H54 (cell line): ENCODE measurements around the gene DPP6.

Experiments
- DNase-seq: peaks from one replicate; pipeline ENCODE4 v3.0.0; 2011; ENCODE audit warnings: low spot score, mixed read lengths; ENCODE audit not compliant: insufficient read length
- FAIRE-seq: peaks from 3 replicates; lab custom pipeline; 2011; peaks lifted over from hg19 to GRCh38; lab: Jason Lieb, UNC
- POLR2A ChIP-seq: IDR thresholded peaks from 2 replicates; pipeline ENCODE4 v1.6.1; 2011; ENCODE audit warnings: low read depth, mild to moderate bottlenecking, low read length

DPP6 gene

DNA sequence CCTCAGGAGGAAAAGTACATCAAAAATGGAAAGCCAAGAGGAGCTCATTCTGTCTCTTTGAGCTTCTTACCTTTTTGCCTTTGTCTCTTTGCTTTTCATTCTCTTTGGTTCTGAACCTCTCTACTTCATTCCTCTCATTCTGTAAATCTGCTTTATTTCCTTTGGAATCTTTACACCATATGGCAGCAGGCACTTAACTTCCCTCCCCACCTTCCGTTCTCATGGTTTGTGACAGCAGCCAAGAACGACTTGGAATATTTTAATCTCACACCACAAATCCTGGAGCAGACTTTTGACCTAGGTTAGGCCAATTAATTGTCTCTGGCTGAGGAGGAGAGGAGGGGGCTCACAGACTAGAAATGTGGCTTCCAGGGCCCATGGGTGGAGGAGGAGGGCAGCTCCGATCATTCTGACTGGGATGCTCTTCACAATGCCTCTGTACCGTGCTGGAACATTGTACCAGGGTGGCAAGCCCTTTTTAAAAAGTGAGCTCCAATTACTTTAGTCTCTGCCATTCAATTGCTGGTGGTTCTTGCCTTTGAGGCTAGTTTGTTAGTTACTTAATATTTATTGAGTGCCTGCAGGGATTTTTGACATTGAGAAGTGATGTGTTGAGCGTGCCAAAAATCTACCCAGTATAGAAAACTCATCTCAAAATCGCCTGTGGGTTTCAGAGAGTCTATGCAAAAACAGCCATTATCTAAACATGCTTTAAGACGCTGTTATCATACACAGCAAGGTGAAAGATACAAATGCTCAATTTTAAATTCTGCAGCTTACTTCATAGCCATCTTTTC, 386.6 kb downstream of the DPP6 start:
- DNase-seq (no peak), FAIRE-seq (no peak)
- no peak for TF ChIP-seq POLR2A

GRCh38 chr7:154440058-154440457, 387.9 kb downstream of the DPP6 start:
- no peak for FAIRE-seq
- TF ChIP-seq POLR2A, result no peak
- no peak for DNase-seq

GRCh38 chr7:154440651-154441050, 388.5 kb downstream of the DPP6 start:
- DNase-seq (no peak), FAIRE-seq (no peak)
- TF ChIP-seq POLR2A, result no peak

DNA sequence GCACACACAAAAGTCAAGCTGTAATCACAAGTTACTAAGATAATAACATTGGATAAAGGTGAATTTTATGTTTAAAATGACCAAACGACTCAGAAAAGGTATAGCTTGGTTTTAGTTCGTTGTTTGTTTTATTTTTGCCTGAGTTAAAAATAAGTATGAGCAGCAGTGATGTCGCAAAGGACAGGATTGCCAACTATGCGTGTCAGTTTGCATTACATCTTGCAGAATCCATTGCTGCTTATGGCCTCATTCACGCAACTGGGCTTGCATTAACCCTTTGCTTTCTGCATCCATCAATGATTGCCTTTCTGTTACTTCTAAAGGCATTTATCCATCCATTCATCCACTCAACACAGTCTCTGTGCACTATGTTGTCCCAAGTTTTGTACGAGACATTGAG, 389.6 kb downstream of the DPP6 start:
- FAIRE-seq (no peak), DNase-seq (no peak)
- no peak for TF ChIP-seq POLR2A

GRCh38 chr7:154442939-154443338, 390.7 kb downstream of the DPP6 start:
- TF ChIP-seq POLR2A, result no peak
- FAIRE-seq (no peak), DNase-seq (no peak)

DNA sequence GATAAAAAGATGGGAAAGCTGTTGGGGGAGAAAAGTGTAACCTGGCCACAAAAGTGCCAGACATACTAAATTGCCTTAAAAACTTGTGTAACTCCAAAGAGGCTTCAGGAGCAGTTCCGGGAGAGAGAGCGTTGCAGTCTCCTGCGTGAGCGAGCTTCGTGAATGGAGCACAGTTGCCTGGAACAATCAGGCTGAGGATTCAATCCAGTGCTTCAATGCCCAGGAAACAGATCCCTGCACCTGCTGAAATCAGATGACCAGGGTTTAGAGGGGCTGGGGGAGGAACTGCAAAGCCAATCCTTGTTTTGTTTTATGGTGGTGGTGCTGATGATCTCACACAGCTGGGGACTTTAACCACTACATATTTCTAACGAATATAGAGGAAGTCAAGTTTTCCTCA, 398.3 kb downstream of the DPP6 start:
- no peak for DNase-seq
- no peak for TF ChIP-seq POLR2A
- FAIRE-seq, result no peak

DNA sequence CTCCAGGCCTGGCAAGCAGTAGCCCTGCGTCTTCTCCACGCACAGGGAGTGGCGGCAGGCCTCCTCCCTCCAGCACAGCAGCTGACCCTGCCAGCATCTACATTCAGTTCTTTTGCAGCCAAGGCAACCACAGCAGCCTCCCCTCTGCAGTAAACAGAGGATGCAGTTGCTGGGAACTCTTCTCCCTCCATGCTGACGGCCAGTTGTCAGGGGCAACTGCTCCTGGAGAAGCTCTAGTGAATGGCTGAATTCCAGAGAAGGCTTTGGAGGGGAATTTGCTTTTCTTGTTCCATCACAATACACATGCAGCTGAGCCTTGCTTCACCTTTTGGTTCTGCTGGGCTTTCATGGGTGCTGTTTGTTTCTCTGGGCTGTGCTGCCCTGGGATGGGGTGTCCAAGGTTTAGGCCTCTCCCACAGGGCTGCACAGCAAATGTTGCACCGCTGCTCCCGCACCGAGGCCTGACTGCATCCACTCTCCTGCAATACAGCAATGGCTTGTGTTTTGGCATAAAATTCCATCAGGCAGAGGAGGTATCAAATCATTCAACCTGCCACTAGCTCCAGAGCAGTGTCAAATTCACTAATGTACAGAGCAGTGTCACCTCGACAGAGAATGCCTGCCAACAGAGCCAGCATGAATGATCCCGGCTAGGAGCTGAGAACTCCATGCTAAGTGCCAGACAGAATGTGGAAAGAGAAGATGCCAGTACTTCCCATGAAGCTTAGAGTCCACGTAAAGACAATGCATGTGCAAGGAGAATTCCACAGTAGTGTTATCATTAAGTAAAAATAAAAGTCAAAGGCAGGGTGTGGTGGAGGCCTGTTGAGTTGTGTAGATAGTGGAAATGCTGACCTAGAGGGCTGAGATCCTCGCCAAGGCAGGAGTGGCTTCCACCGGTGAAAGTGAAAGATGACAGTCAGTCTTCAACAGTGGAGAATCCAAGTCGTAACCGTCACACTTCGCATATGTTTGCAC, 399.6 kb downstream of the DPP6 start:
- FAIRE-seq (no peak), DNase-seq (no peak)
- TF ChIP-seq POLR2A, result no peak

DNA sequence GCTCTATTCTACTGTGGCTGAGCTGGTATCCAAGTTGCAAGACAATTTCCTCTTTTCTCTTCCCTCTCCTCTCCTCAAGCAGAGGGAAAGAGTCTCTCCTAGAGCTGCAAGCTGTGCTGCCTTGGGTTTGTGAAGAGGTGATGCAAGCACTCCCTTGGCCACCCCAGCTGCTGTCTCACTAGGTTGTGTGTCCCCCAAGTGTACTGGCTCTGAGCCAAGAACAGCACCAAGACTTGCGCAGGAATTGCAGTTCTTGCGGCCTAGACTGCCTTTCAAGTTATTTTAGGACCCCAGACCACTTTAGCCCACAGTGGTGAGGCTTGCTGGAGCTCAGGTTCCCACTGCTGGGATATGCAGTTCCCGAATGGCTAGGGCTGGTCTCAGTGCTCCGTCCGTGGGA, 411.6 kb downstream of the DPP6 start:
- FAIRE-seq (no peak), DNase-seq (no peak)
- no peak for TF ChIP-seq POLR2A

GRCh38 chr7:154469652-154470051, 417.5 kb downstream of the DPP6 start:
- FAIRE-seq (no peak), DNase-seq (no peak)
- no peak for TF ChIP-seq POLR2A

- no peak for FAIRE-seq
- no peak for TF ChIP-seq POLR2A
- no peak for DNase-seq
Measured at GRCh38 chr7:154472343-154472742, 420.1 kb downstream of the DPP6 start.

GRCh38 chr7:154473360-154473759, 421.2 kb downstream of the DPP6 start:
- FAIRE-seq (no peak), DNase-seq (no peak)
- no peak for TF ChIP-seq POLR2A

GRCh38 chr7:154474903-154475520, 422.8 kb downstream of the DPP6 start:
- DNase-seq (no peak), FAIRE-seq (no peak)
- no peak for TF ChIP-seq POLR2A

DNA sequence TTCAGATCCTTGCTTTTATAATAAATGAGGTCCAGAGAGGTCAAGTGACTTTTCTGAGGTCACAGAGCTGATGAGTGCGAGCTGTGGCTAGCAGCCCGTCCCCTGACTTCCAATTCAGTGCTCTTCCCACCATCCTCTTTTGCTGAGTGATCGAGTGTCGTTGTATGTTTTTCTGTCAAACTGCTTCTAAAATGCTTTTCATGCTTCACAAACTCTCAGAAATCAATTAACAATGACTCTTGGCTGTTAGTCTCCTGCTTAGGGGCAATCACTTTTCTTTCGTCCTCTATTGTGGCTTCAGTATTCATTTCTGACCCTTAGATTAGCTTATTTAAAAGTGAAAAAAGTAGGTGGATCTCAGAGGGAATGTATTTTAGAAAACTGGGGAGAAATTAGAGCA, 423.7 kb downstream of the DPP6 start:
- TF ChIP-seq POLR2A, result no peak
- no peak for DNase-seq
- FAIRE-seq, result no peak

DNA sequence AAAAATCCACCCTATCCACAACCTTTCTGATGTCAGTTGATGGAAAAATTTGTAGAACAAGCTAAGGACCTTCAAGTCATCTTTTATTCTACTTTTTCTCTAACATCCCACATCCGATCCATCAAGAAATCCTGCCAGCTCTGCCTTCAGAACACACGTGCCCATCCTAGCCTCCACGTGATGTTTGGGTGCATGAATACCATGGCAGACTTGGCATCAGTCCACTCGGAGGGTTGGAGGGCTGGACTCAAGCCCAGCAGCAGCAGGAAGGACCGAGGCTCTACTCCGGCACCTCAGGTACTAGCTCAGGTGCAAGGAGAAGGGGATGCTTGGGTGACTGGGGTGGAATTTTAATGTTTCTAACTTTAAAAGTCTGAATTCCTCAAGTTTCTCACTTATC, 428.6 kb downstream of the DPP6 start:
- no peak for TF ChIP-seq POLR2A
- no peak for DNase-seq
- no peak for FAIRE-seq

- DNase-seq (no peak), FAIRE-seq (no peak)
- TF ChIP-seq POLR2A, result no peak
Measured at GRCh38 chr7:154482863-154483262, 430.7 kb downstream of the DPP6 start.
